ENCODE results near the gene SPEF1. TPM values are rescaled to one million over a fixed set of nuclear protein-coding genes. Genes with fewer than 3 reads are reported as not detected.

SPEF1 gene
- total and polyA plus RNA-seq, 2 experiments from 2014 or later, result 0.63 TPM; not detected in 1

- peak; percentile 7 for DNase-seq (ENCODE audit: low spot score)
- H3K79me2 ChIP-seq, result no peaks in the 10 kb centered on the region
- H3K4me1 ChIP-seq (ENCODE audit: insufficient read depth), result peaks cover 2% of the 10 kb centered on the region
- no peak overlapping the region for H3K27ac ChIP-seq
- no peak for TF ChIP-seq CTCF (IDR thresholded peaks at IDR 0.05; ENCODE audit: poor library complexity)
- TF ChIP-seq EZH2 (IDR thresholded peaks at IDR 0.05; ENCODE audit: borderline replicate concordance), result no peak
- TF ChIP-seq EZH2phosphoT487 (IDR thresholded peaks at IDR 0.05; ENCODE audit: low read depth, severe bottlenecking, unreplicated experiment), result no peak
- 70% methylated on average over 12 of the region's 12 CpGs for WGBS (ENCODE audit: low lambda C conversion rate, missing lambda C conversion rate)
- no peaks in the 10 kb centered on the region for H4K20me1 ChIP-seq (ENCODE audit: insufficient read depth, poor library complexity, severe bottlenecking)
- H2AFZ ChIP-seq, result no peak overlapping the region
- no peak overlapping the region for H3K4me2 ChIP-seq
- no peaks in the 10 kb centered on the region for H3K9me2 ChIP-seq (replicated peaks; ENCODE audit: insufficient read depth)
- no peaks in the 10 kb centered on the region for H3K9me3 ChIP-seq (ENCODE audit: low read depth)
- peaks cover 3% of the 10 kb centered on the region for H3K27me3 ChIP-seq
- H3K4me3 ChIP-seq, result no peak overlapping the region
- no peaks in the 10 kb centered on the region for H3K36me3 ChIP-seq (replicated peaks; ENCODE audit: insufficient read depth, low read depth)
Measured at GRCh38 chr20:3734111-3734843, 47.0 kb downstream of the SPEF1 start.

- Histone ChIP-seq H3K36me3 (replicated peaks; ENCODE audit: insufficient read depth, low read depth) (no peaks in the 10 kb centered on the region), H3K4me2 (peak overlapping the region; percentile 74), H3K4me1 (ENCODE audit: insufficient read depth) (peaks cover 2% of the 10 kb centered on the region), H2AFZ (no peak overlapping the region), H3K9me3 (ENCODE audit: low read depth) (no peaks in the 10 kb centered on the region), H3K79me2 (no peaks in the 10 kb centered on the region), H3K27me3 (peaks cover 10% of the 10 kb centered on the region), H4K20me1 (ENCODE audit: insufficient read depth, poor library complexity, severe bottlenecking) (no peaks in the 10 kb centered on the region), H3K9me2 (replicated peaks; ENCODE audit: insufficient read depth) (no peaks in the 10 kb centered on the region), H3K4me3 (no peak overlapping the region), H3K27ac (no peak overlapping the region)
- DNase-seq (ENCODE audit: low spot score), result no peak
- TF ChIP-seq CTCF (IDR thresholded peaks at IDR 0.05; ENCODE audit: poor library complexity) (no peak), EZH2 (IDR thresholded peaks at IDR 0.05; ENCODE audit: borderline replicate concordance) (no peak), EZH2phosphoT487 (IDR thresholded peaks at IDR 0.05; ENCODE audit: low read depth, severe bottlenecking, unreplicated experiment) (no peak)
- WGBS (ENCODE audit: low lambda C conversion rate, missing lambda C conversion rate), result 93% methylated on average over 20 of the region's 20 CpGs
Measured at GRCh38 chr20:3733119-3733995, 47.9 kb downstream of the SPEF1 start.

GRCh38 chr20:3732327-3733118, 48.7 kb downstream of the SPEF1 start, which contains the start of gene HSPA12B:
Gene HSPA12B, plus strand, starts transcription at chr20:3732685. Its CDS starts 5,990 bp downstream, at chr20:3738675.
- Histone ChIP-seq H3K9me2 (replicated peaks; ENCODE audit: insufficient read depth) (no peaks in the 10 kb centered on the region), H3K27me3 (peaks cover 14% of the 10 kb centered on the region), H4K20me1 (ENCODE audit: insufficient read depth, poor library complexity, severe bottlenecking) (no peaks in the 10 kb centered on the region), H3K4me2 (peak within 1 kb of the TSS; percentile 74), H3K79me2 (no peaks in the 10 kb centered on the region), H3K9me3 (ENCODE audit: low read depth) (no peaks in the 10 kb centered on the region), H3K4me1 (ENCODE audit: insufficient read depth) (peaks cover 2% of the 10 kb centered on the region), H2AFZ (peak within 1 kb of the TSS; percentile 68), H3K36me3 (replicated peaks; ENCODE audit: insufficient read depth, low read depth) (no peaks in the 10 kb centered on the region), H3K27ac (peak within 1 kb of the TSS; percentile 27), H3K4me3 (no peak within 1 kb of the TSS)
- TF ChIP-seq CTCF (IDR thresholded peaks at IDR 0.05; ENCODE audit: poor library complexity) (no peak), EZH2phosphoT487 (IDR thresholded peaks at IDR 0.05; ENCODE audit: low read depth, severe bottlenecking, unreplicated experiment) (no peak)
- 34% methylated on average over 15 of the region's 67 CpGs for WGBS (ENCODE audit: low lambda C conversion rate, missing lambda C conversion rate)
- DNase-seq (ENCODE audit: low spot score), result peak; percentile 60
